Panc1 (cell line): ENCODE data around the gene ARHGAP44.

Source experiments
- CTCF ChIP-seq: fragments of 450-650 bp; IDR thresholded peaks from 2 replicates; pipeline ENCODE4 v1.5.1; 2017; ENCODE audit warnings: mild to moderate bottlenecking
- POLR2AphosphoS5 ChIP-seq: IDR thresholded peaks from 2 replicates; pipeline ENCODE4 v1.6.1; 2012; ENCODE audit warnings: mild to moderate bottlenecking, low read depth, low read length, moderate library complexity
- SIN3A ChIP-seq: IDR thresholded peaks from 2 replicates; pipeline ENCODE4 v1.6.1; 2012; ENCODE audit warnings: low read depth, mild to moderate bottlenecking, low read length, moderate library complexity, borderline replicate concordance; ENCODE audit not compliant: insufficient read depth
- TCF7L2 ChIP-seq: IDR thresholded peaks from 2 replicates; pipeline ENCODE4 v1.6.1; 2011; ENCODE audit warnings: mild to moderate bottlenecking, low read depth, low read length, inconsistent platforms
- TF ChIP-seq, protein P1 (sequence below), 2 experiments: IDR thresholded peaks; 2 replicates each; pipeline ENCODE4 v1.6.1; 2011 to 2012; ENCODE audit warnings: low read depth in 2 of 2, control low read depth in 1 of 2, low read length in 1 of 2, mild to moderate bottlenecking in 1 of 2, moderate library complexity in 1 of 2; ENCODE audit not compliant: insufficient read depth in 1 of 2

- no peak for TF ChIP-seq POLR2AphosphoS5
- no peak for TF ChIP-seq CTCF
- no peak for TF ChIP-seq TCF7L2
- TF ChIP-seq, protein P1, sequence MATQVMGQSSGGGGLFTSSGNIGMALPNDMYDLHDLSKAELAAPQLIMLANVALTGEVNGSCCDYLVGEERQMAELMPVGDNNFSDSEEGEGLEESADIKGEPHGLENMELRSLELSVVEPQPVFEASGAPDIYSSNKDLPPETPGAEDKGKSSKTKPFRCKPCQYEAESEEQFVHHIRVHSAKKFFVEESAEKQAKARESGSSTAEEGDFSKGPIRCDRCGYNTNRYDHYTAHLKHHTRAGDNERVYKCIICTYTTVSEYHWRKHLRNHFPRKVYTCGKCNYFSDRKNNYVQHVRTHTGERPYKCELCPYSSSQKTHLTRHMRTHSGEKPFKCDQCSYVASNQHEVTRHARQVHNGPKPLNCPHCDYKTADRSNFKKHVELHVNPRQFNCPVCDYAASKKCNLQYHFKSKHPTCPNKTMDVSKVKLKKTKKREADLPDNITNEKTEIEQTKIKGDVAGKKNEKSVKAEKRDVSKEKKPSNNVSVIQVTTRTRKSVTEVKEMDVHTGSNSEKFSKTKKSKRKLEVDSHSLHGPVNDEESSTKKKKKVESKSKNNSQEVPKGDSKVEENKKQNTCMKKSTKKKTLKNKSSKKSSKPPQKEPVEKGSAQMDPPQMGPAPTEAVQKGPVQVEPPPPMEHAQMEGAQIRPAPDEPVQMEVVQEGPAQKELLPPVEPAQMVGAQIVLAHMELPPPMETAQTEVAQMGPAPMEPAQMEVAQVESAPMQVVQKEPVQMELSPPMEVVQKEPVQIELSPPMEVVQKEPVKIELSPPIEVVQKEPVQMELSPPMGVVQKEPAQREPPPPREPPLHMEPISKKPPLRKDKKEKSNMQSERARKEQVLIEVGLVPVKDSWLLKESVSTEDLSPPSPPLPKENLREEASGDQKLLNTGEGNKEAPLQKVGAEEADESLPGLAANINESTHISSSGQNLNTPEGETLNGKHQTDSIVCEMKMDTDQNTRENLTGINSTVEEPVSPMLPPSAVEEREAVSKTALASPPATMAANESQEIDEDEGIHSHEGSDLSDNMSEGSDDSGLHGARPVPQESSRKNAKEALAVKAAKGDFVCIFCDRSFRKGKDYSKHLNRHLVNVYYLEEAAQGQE (IDR thresholded peaks at IDR 0.05; ENCODE audit: insufficient read depth in 1 of 2, low read depth in 2 of 2, low read length in 1 of 2): no peak
- no peak for TF ChIP-seq SIN3A
These were observed 240.0 kb downstream of the ARHGAP44 start for GRCh38 chr17:13029340-13029739.
